SHP77 treated with DMSO at 0.1 percent for 48 hours (cell line): ENCODE data around the gene ABHD16B.
A peak's percentile ranks its signal among the peaks of the same experiment; 100 is the strongest.

Source experiments
- DNase-seq: peaks from one replicate; lab custom pipeline; 2025; lab: John Stamatoyannopoulos, UW

Gene ABHD16B

DNA sequence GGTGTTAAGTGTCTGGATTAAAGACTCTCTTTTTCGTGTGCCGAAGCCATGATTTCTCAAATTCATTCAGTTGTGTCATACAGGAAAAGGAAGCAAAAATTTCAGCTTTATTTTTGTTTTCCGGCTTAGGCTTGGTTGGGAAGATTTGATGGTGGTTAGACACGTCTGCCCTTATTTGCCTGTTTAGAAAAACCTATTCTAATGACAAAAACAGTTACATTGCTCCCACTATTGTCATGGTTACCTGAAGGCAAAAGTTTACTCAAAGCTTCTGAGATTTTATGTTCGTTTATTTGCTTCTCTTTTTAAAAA is 34.6 kb downstream of the ABHD16B start:
- no peak for DNase-seq

DNA sequence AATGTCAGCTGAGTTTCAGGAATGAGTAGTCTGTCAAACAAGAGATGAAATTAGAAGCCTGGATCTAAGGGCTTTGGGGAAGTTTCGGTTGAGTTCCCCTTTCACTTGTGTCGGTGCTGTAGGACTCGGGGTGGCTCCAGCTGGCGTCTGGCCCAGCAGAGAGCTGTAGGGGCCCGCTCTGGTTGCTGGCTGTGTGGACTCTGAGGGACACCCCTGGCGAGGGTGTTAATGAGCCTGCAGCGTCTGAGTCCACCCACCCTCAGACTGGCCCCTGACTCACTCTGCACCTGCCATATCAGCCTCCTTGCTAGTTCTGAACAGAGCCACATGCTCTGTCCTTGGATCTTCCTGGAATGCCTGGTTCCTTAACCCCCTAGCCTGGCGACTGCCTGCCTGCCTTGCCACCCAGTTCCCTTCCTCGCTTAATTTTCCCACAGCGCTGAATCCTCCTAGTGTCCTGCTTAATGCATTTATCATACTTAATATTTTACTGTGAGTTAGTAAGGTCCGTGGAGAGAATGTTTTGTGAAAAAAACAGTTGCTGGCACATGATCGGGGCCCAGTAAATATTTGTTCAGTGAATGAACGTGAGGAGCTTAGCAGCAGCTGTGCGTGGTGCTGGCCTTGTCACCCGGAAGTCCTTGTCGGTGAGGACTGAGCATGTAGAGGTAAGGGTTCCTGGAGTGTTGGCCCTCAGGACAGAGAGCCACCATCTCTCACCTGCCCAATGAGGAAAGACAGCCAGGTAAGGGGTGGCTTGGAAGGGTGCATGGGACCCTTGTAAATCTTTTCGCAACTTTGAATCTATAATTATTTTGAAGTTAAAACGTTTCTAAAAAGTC is 35.2 kb downstream of the ABHD16B start:
- peak; percentile 83 for DNase-seq

DNA sequence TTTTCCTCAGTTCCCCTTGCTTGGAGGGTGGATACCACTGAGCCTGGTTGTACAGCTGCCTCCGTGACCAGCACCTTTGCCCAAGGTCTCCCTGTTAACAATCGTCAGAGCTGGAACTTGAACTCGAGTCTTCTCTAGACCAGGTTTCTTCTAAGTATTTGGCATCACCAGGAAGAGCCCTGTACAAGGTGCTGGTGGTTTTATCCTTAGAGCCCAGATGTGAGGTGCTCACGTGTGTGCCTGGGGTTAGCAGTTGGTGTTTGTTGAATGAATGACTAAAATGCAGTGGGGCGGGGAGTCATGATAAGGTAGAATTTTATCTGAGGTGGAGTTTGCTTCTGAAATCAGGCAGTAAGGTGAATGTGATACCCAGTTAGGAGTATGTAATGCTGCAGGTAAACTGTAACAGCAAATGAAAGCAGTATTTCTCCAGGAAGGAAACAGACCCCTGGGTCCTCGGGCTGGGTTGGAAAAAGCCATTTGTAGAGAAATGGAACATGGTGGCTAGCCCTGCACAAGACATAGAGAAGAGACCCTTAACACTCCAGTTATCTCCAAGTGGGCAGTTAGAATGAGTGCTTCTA is 36.8 kb downstream of the ABHD16B start:
- DNase-seq = no peak

GRCh38 chr20:63898882-63899558 is 37.7 kb downstream of the ABHD16B start:
- DNase-seq = no peak

DNA sequence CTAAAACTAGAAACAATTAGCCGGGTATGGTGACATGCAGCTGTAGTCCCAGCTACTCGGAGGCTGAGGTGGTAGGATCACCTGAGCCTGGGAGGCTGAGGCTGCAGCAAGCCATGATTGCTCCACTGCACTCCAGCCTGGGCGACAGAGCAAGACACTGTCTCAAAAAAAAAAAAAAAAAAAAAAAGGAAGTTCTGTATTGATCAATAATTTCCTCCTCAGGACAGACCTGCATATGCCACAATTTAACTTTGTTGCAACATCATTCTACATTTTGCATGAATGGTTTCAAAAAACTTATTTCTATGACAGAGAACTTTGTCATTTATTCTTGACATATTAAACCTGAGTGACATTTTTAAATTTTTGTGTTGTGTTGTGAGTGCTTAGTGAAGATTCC is 39.1 kb downstream of the ABHD16B start:
- no peak for DNase-seq

- DNase-seq = no peak
These were observed 42.7 kb downstream of the ABHD16B start for GRCh38 chr20:63903796-63904561.

GRCh38 chr20:63908008-63908682 is 46.8 kb downstream of the ABHD16B start:
- no peak for DNase-seq

DNA sequence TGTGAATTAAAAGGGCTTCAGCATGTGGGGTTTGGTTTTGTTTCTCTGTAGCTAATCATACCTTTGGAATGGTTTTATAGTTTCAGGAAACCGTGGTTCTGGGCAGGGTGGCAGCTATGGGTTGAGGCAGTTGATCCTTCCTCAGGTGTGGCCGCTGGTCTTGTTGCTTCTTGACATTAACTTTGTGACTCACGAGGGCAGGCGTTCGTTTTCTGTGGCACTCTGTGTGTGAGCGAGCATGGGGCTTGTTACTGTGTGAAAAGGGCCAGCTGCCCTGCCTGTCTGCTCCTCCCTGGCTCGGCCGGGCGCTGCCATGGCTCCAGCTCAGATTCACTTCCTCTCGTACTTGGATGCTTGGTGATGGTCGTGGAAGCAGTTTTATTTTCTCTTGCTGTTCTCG is 49.9 kb downstream of the ABHD16B start:
- no peak for DNase-seq
